Kidney (tissue), 14 donors: ENCODE measurements around the gene TBC1D9. TPM values are rescaled to one million over a fixed set of nuclear protein-coding genes. Genes with fewer than 3 reads are reported as not detected.

Source experiments
- DNase-seq, 5 donors: peaks; one replicate each; pipeline ENCODE4 v3.0.0-alpha.2; 2013 to 2020
- FAIRE-seq: peaks from 2 replicates; lab custom pipeline; 2012; peaks lifted over from hg19 to GRCh38; lab: Jason Lieb, UNC
- H3K27ac ChIP-seq, 2 donors: one replicate each; pipeline ENCODE4 v1.7.0; 2013; ENCODE audit warnings: low read depth in 2 of 2, low read length in 2 of 2, inconsistent platforms in 1 of 2
- H3K27me3 ChIP-seq: one replicate; pipeline ENCODE4 v1.7.1; 2013; ENCODE audit warnings: low read length, inconsistent platforms; ENCODE audit not compliant: control insufficient read depth, insufficient read depth
- H3K36me3 ChIP-seq, 3 donors: one replicate each; pipeline versions ENCODE4 v1.7.0 to v1.7.1; 2013; ENCODE audit warnings: low read length in 3 of 3, control low read depth in 1 of 3, inconsistent platforms in 1 of 3; ENCODE audit not compliant: insufficient read depth in 3 of 3, control insufficient read depth in 2 of 3
- H3K4me1 ChIP-seq, 3 donors: one replicate each; pipeline versions ENCODE4 v1.7.0 to v1.7.1; 2013; ENCODE audit warnings: low read length in 3 of 3, inconsistent platforms in 1 of 3, low read depth in 1 of 3; ENCODE audit not compliant: control insufficient read depth in 2 of 3, insufficient read depth in 2 of 3
- H3K4me3 ChIP-seq, 3 donors: one replicate each; pipeline versions ENCODE4 v1.7.0 to v1.8.1; 2013; ENCODE audit warnings: low read length in 3 of 3, control low read depth in 1 of 3, inconsistent platforms in 1 of 3
- H3K9ac ChIP-seq, 3 donors: one replicate each; pipeline versions ENCODE4 v1.7.0 to v1.7.1; 2013; ENCODE audit warnings: low read length in 3 of 3, control low read depth in 1 of 3, inconsistent platforms in 1 of 3
- H3K9me3 ChIP-seq, 3 donors: one replicate each; pipeline versions ENCODE4 v1.7.0 to v1.7.1; 2013; ENCODE audit warnings: low read length in 3 of 3, control low read depth in 1 of 3, inconsistent platforms in 1 of 3; ENCODE audit not compliant: control insufficient read depth in 2 of 3, insufficient read depth in 1 of 3
- CTCF ChIP-seq: IDR thresholded peaks from 3 replicates; pipeline ENCODE4 v1.5.1; 2012; ENCODE audit warnings: mild to moderate bottlenecking, moderate library complexity, borderline replicate concordance; ENCODE audit not compliant: insufficient read depth; ENCODE audit errors: extremely low read depth
- intact Hi-C: fragments of 100-400 bp; cut with DNase I; formaldehyde crosslinking; loops from one replicate; pipeline ENCODE4 v1.11.1; 2022
- polyA plus RNA-seq: library from polyadenylated mRNA; stranded (reverse); fragments of 350-450 nt; fragmentation: Illumina TruSeq; extraction: RNeasy Lipid Tissue Mini Kit (QIAGEN cat#74804); gene quantifications from one replicate; pipeline ENCODE4 v1.2.3, GENCODE V29; 2014; ENCODE audit warnings: low read depth, low replicate concordance; ENCODE audit not compliant: insufficient read depth
- total RNA-seq: library from RNA; stranded (reverse); fragmentation: NEBNext Ultra II Directional; extraction: Animal tissue kit (Norgen Biotek cat#: 25700); gene quantifications from one replicate; pipeline ENCODE4 v1.2.1, GENCODE V29; 2021
- donor health status: control.
- donor health status: control.
- donor health status: control.
- donor health status: control.
- donor health status: control.
- donor health status: DM: yes; HTN: yes; CAD: no.
- donor health status: Normal renal cell carcinoma (clear cell type).

Gene TBC1D9
- total and polyA plus RNA-seq, 2 donors from 2014 or later: 14.4 to 38.6 TPM

GRCh38 chr4:140641105-140641555 is 115.1 kb downstream of the TBC1D9 start:
- no peak for TF ChIP-seq CTCF
- H3K36me3 ChIP-seq: peaks cover 0 to 4% (median 0%) of the 10 kb centered on the region in 3 donors
- no peaks in the 10 kb centered on the region for H3K4me1 ChIP-seq
- H3K27me3 ChIP-seq: no peaks in the 10 kb centered on the region
- intact Hi-C loops: no loop called here
- FAIRE-seq (peak; percentile 87), DNase-seq (no peak)
- no peaks in the 10 kb centered on the region for H3K9me3 ChIP-seq
- H3K27ac ChIP-seq: peak overlapping the region; percentile 43 to 75
- H3K9ac ChIP-seq: no peak overlapping the region
- H3K4me3 ChIP-seq: peak overlapping the region in 2 of 3 donors; percentile 58 to 70

- intact Hi-C loops: no loop called here
- Histone ChIP-seq H3K27ac (no peak overlapping the region), H3K4me3 (no peak overlapping the region), H3K27me3 (no peaks in the 10 kb centered on the region), H3K36me3 (no peaks in the 10 kb centered on the region), H3K4me1 (no peaks in the 10 kb centered on the region), H3K9ac (no peak overlapping the region), H3K9me3 (no peaks in the 10 kb centered on the region)
- TF ChIP-seq CTCF: no peak
- no peak for FAIRE-seq
- no peak for DNase-seq
These were observed 115.9 kb downstream of the TBC1D9 start for GRCh38 chr4:140640150-140640748.

- FAIRE-seq (no peak), DNase-seq (no peak)
- no peak overlapping the region for H3K4me3 ChIP-seq
- H3K4me1 ChIP-seq: no peaks in the 10 kb centered on the region
- no peak for TF ChIP-seq CTCF
- no peak overlapping the region for H3K9ac ChIP-seq
- intact Hi-C loops: no loop called here
- peaks cover 0 to 2% (median under 1%) of the 10 kb centered on the region in 3 donors for H3K36me3 ChIP-seq
- no peaks in the 10 kb centered on the region for H3K9me3 ChIP-seq
- no peak overlapping the region for H3K27ac ChIP-seq
- no peaks in the 10 kb centered on the region for H3K27me3 ChIP-seq
These were observed 117.1 kb downstream of the TBC1D9 start for GRCh38 chr4:140639066-140639465.
